Fibroblast of villous mesenchyme (primary cell): ENCODE data around the gene ODAPH. TPM values are rescaled to one million over a fixed set of nuclear protein-coding genes. Genes with fewer than 3 reads are reported as not detected.

Source experiments
- DNase-seq: peaks from one replicate; pipeline ENCODE4 v3.0.0-alpha.2; 2010; ENCODE audit warnings: low read depth
- H3K4me3 ChIP-seq: 2 replicates; pipeline ENCODE4 v1.5.1; 2011; ENCODE audit warnings: low read depth, mild to moderate bottlenecking, low read length
- total RNA-seq: library from RNA; depleted of rRNA; stranded (reverse); fragments of >200 nt; gene quantifications from 2 replicates; pipeline ENCODE4 v1.2.3, GENCODE V29; 2012
- TF ChIP-seq, protein P1 (sequence below): IDR thresholded peaks from 2 replicates; pipeline ENCODE4 v1.5.1; 2012; ENCODE audit warnings: low read depth, mild to moderate bottlenecking, low read length; ENCODE audit not compliant: insufficient read depth

The ODAPH gene
- total RNA-seq, 1 donor: not detected

DNA sequence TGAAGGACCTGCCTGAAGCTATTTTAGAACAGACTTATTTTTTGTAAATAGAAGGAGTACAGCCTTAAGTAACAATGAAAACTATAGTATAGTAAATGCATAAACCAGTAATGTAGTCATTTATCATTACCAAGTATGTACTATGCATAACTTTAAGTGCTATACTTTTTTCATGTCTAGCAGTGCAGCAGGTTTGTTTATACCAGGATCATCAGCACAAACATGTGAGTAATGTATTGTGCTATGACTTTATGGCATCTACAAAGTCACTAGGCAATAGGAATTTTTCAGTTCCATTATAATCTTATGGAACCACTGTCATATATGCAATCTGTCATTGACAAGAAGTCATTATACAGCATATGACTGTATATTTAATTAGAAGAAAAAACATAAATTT lies 3.4 kb upstream of the ODAPH start:
- TF ChIP-seq, protein P1, sequence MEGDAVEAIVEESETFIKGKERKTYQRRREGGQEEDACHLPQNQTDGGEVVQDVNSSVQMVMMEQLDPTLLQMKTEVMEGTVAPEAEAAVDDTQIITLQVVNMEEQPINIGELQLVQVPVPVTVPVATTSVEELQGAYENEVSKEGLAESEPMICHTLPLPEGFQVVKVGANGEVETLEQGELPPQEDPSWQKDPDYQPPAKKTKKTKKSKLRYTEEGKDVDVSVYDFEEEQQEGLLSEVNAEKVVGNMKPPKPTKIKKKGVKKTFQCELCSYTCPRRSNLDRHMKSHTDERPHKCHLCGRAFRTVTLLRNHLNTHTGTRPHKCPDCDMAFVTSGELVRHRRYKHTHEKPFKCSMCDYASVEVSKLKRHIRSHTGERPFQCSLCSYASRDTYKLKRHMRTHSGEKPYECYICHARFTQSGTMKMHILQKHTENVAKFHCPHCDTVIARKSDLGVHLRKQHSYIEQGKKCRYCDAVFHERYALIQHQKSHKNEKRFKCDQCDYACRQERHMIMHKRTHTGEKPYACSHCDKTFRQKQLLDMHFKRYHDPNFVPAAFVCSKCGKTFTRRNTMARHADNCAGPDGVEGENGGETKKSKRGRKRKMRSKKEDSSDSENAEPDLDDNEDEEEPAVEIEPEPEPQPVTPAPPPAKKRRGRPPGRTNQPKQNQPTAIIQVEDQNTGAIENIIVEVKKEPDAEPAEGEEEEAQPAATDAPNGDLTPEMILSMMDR: no peak
- no peak for DNase-seq

DNA sequence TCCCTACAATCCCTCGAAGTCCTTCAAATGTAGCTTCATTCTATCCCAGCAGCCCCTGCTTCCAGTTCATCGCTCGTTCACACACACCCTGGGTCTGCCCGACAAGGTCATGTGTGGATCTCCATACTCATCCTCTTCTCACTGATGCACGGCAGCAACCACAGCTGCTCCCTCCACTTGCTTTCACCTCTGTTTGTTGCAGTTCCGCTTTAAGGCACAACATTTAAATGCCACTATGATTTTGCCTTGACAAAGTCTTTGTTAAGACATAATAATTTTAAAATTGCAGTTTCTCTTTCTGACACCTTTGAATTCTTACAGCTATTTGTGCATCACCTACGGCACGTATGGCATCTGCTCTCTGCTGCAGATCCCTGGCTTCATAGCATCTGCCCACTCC lies 1.8 kb downstream of the ODAPH start:
- DNase-seq: no peak
- H3K4me3 ChIP-seq: no peak overlapping the region
- TF ChIP-seq, protein P1: no peak

More for the DNA sequence above, 3.4 kb upstream of the ODAPH start:
- no peak overlapping the region for H3K4me3 ChIP-seq

DNA sequence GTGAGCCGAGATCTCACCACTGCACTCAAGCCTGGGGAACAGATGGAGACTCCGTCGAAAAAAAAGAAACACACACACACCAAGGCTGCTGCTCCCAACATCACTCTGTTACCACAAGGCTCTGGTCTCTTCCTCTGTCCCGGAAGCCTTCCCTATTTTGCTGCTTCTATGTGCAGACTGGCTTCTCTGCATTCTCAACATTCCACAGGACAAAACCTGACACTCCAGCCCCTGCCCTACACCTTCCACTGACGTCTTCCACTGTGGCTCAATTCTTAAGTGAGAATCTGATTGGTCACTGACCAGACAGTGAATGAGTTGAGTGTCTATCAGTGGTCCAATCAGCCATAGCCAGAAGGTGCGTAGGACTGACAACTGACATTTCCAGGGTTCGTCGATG lies 5.9 kb downstream of the ODAPH start:
- no peak for DNase-seq

DNA sequence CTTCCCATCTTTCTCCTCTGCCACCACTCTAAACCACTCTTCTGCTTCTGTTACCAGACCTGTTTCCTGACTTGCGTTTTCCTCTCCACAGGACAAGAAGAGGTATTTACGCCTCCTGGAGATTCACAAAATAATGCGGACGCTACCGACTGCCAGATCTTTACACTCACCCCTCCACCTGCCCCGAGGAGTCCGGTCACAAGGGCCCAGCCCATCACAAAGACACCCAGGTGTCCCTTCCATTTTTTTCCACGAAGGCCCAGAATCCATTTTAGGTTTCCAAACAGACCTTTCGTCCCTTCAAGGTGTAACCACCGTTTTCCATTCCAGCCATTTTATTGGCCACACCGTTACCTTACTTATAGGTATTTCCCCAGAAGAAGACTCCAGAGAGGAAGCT lies 8.2 kb downstream of the ODAPH start:
- TF ChIP-seq, protein P1: no peak
- no peak overlapping the region for H3K4me3 ChIP-seq
- DNase-seq: no peak

More for the DNA sequence above, 5.9 kb downstream of the ODAPH start:
- TF ChIP-seq, protein P1: no peak
- H3K4me3 ChIP-seq: no peak overlapping the region

DNA sequence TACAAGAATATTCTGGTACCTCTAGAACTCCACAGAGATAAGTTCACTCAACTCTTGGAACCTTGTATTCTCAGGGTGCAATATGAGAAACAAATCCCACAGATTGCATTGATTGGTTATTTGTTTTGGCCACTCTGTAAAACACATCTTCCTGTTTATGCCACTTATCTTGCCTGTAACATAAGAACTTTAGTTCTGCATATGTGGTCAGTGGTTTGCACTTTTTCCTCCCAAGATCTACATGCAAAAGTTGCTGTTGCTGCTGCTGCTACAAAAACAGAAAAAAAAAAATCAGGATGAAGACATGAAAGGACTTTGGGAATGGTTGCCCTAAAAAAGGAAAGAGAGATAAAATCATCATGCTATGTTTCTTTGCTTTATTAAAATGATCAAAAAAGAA lies 9.6 kb downstream of the ODAPH start:
- TF ChIP-seq, protein P1: no peak
- no peak for DNase-seq
- no peak overlapping the region for H3K4me3 ChIP-seq

DNA sequence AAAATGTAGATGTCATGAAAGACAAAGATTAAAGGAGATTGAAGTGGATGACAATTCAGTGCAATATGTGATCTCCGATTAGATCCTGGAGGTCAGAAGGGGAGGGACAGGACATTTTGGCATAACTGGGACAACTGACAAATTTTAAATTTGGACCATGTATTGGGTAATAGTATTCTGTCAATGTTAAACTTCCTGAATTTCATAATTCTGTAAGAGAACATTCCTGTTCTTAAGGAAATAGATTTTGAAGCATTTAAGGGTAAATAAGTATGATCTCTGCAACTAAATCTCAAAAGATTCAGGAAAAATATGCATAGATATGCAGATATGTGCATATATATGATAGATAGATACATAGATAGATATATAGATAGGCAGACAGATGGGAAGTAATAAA lies 11.0 kb downstream of the ODAPH start:
- no peak for DNase-seq
- TF ChIP-seq, protein P1: no peak
- H3K4me3 ChIP-seq: no peak overlapping the region

DNA sequence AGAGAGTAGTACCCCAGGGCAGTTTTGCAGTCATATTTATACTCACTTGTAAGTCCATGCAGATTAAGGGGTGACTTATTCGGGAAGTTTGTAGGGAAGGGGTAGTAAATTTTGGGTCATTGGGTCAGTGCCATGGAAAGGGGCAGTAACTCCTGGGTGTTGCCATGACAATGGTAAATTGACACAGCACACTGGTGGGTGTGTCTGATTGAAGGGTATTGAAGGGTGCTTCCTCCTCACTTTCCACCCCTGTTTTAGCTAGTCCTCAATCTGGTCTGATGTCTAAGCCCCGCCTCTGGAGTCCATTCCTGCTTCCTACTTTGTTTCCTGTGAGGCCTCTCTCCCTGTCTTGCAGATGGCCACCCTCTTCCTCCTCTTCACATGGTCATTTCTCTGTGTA lies 11.9 kb downstream of the ODAPH start:
- H3K4me3 ChIP-seq: no peak overlapping the region
- DNase-seq: no peak
- TF ChIP-seq, protein P1: no peak
